ENCODE measurements around the gene COA8. TPM values are rescaled to one million over a fixed set of nuclear protein-coding genes. Genes with fewer than 3 reads are reported as not detected.
"Not testable (repeated sequence)": the region's sequence is repeated elsewhere in the genome, so short reads cannot be mapped to it uniquely, and the experiment has no call there.

Gene COA8
- polyA plus RNA-seq, 1 donor from 2014 or later = 169 TPM

DNA sequence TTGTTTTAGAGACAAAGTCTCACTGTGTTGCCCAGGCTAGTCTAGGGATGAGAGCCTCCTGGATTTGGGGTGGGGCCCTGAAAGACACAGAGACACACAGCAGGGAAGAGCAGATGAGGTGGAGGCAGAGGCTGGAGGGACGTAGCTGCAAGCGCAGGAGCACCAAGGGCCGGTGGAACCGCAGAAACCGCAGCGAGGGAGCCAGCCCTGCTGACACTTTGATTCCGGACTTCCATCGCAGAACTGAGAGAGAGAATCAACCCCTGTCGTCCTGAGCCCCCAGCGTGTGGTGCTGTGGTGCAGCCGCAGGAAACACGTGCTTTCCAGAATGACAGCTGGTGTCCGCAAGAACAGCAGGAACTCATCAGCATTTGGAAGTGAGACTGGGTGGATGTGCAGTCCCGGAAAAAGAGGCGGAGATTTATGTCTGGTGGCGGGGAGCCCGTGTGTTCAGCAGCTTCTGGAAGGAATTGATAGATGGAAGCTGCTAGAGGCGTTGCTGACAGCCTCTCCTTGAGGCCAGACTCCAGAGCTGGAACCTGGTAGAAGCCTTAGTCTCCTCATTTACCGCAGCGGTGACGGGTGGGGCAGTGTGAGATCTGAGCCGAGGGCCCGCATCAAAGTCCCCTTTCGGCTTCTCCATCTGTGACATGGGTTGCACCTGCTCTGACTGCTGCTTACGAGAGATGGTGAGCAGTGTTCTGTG, 44.4 kb downstream of the COA8 start:
- Histone ChIP-seq H3K9ac (ENCODE audit: low read length) (no peak overlapping the region), H3K4me3 (ENCODE audit: low read length) (peak overlapping the region; percentile 10), H3K36me3 (ENCODE audit: insufficient read depth, low read length) (no peaks in the 10 kb centered on the region), H3F3A (ENCODE audit: insufficient read depth, low read length, poor library complexity, severe bottlenecking) (no peaks in the 10 kb centered on the region), H3K4me2 (ENCODE audit: low read length) (no peak overlapping the region), H3K27me3 (ENCODE audit: insufficient read depth, low read depth, low read length) (no peaks in the 10 kb centered on the region), H3K27ac (ENCODE audit: low read length) (no peak overlapping the region), H2AFZ (ENCODE audit: low read depth, low read length) (no peak overlapping the region), H3K9me2 (ENCODE audit: insufficient read depth, low read length) (no peaks in the 10 kb centered on the region), H3K9me3 (ENCODE audit: low read length) (no peaks in the 10 kb centered on the region), H4K20me1 (ENCODE audit: insufficient read depth) (no peaks in the 10 kb centered on the region), H3K79me2 (replicated peaks; ENCODE audit: insufficient read depth, low read length) (no peaks in the 10 kb centered on the region)
- peak; percentile 12 for TF ChIP-seq SMC3 (conservative IDR thresholded peaks at IDR 0.05; ENCODE audit: poor library complexity)
- TF ChIP-seq, protein P1, sequence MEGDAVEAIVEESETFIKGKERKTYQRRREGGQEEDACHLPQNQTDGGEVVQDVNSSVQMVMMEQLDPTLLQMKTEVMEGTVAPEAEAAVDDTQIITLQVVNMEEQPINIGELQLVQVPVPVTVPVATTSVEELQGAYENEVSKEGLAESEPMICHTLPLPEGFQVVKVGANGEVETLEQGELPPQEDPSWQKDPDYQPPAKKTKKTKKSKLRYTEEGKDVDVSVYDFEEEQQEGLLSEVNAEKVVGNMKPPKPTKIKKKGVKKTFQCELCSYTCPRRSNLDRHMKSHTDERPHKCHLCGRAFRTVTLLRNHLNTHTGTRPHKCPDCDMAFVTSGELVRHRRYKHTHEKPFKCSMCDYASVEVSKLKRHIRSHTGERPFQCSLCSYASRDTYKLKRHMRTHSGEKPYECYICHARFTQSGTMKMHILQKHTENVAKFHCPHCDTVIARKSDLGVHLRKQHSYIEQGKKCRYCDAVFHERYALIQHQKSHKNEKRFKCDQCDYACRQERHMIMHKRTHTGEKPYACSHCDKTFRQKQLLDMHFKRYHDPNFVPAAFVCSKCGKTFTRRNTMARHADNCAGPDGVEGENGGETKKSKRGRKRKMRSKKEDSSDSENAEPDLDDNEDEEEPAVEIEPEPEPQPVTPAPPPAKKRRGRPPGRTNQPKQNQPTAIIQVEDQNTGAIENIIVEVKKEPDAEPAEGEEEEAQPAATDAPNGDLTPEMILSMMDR (IDR thresholded peaks at IDR 0.05; ENCODE audit: poor library complexity, severe bottlenecking) = peak; percentile 41
- TF ChIP-seq MXI1 (conservative IDR thresholded peaks at IDR 0.05; ENCODE audit: poor library complexity, severe bottlenecking) = peak; percentile 26
- TF ChIP-seq, protein P2, sequence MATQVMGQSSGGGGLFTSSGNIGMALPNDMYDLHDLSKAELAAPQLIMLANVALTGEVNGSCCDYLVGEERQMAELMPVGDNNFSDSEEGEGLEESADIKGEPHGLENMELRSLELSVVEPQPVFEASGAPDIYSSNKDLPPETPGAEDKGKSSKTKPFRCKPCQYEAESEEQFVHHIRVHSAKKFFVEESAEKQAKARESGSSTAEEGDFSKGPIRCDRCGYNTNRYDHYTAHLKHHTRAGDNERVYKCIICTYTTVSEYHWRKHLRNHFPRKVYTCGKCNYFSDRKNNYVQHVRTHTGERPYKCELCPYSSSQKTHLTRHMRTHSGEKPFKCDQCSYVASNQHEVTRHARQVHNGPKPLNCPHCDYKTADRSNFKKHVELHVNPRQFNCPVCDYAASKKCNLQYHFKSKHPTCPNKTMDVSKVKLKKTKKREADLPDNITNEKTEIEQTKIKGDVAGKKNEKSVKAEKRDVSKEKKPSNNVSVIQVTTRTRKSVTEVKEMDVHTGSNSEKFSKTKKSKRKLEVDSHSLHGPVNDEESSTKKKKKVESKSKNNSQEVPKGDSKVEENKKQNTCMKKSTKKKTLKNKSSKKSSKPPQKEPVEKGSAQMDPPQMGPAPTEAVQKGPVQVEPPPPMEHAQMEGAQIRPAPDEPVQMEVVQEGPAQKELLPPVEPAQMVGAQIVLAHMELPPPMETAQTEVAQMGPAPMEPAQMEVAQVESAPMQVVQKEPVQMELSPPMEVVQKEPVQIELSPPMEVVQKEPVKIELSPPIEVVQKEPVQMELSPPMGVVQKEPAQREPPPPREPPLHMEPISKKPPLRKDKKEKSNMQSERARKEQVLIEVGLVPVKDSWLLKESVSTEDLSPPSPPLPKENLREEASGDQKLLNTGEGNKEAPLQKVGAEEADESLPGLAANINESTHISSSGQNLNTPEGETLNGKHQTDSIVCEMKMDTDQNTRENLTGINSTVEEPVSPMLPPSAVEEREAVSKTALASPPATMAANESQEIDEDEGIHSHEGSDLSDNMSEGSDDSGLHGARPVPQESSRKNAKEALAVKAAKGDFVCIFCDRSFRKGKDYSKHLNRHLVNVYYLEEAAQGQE (IDR thresholded peaks at IDR 0.05; ENCODE audit: borderline replicate concordance) = no peak
- TF ChIP-seq RAD21 (conservative IDR thresholded peaks at IDR 0.05) = peak; percentile 11
- TF ChIP-seq EZH2 (IDR thresholded peaks at IDR 0.05; ENCODE audit: borderline replicate concordance, insufficient read depth, low read length, poor library complexity, severe bottlenecking) = no peak
- TF ChIP-seq POLR2AphosphoS5 (IDR thresholded peaks at IDR 0.05) = no peak
- TF ChIP-seq EP300 (conservative IDR thresholded peaks at IDR 0.05; ENCODE audit: poor library complexity, severe bottlenecking) = no peak
- no peak for TF ChIP-seq TAF1 (IDR thresholded peaks at IDR 0.05; ENCODE audit: low read depth)

DNA sequence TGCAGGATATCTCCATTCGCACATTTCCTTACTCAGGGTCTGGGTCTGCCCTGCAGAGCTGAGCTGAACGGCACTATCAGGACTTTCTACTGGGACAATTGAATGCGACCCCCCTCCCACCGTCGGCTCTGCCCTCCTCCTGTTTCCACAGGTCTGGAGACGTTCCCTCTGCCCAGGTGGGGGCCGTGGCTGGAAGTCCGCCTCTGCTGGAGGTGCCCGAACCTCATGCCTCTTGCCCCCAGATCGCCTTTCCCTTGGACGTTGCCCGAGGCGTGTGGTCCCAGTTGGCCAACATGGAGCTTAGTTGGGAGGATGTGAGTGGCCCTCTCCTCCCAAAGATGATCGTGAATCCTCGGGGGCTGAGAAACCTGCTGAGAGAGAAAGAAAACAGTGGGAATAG, 45.1 kb downstream of the COA8 start:
- Histone ChIP-seq H3K9ac (ENCODE audit: low read length) (no peak overlapping the region), H3K27ac (ENCODE audit: low read length) (no peak overlapping the region), H3K79me2 (replicated peaks; ENCODE audit: insufficient read depth, low read length) (no peaks in the 10 kb centered on the region), H3K9me3 (ENCODE audit: low read length) (no peaks in the 10 kb centered on the region), H3F3A (ENCODE audit: insufficient read depth, low read length, poor library complexity, severe bottlenecking) (no peaks in the 10 kb centered on the region), H3K36me3 (ENCODE audit: insufficient read depth, low read length) (no peaks in the 10 kb centered on the region), H3K9me2 (ENCODE audit: insufficient read depth, low read length) (no peaks in the 10 kb centered on the region), H4K20me1 (ENCODE audit: insufficient read depth) (no peaks in the 10 kb centered on the region), H2AFZ (ENCODE audit: low read depth, low read length) (no peak overlapping the region), H3K4me2 (ENCODE audit: low read length) (no peak overlapping the region), H3K27me3 (ENCODE audit: insufficient read depth, low read depth, low read length) (no peaks in the 10 kb centered on the region), H3K4me3 (ENCODE audit: low read length) (no peak overlapping the region)
- TF ChIP-seq TAF1 (IDR thresholded peaks at IDR 0.05; ENCODE audit: low read depth) = no peak
- TF ChIP-seq SMC3 (conservative IDR thresholded peaks at IDR 0.05; ENCODE audit: poor library complexity) = no peak
- no peak for TF ChIP-seq MXI1 (conservative IDR thresholded peaks at IDR 0.05; ENCODE audit: poor library complexity, severe bottlenecking)
- TF ChIP-seq EZH2 (IDR thresholded peaks at IDR 0.05; ENCODE audit: borderline replicate concordance, insufficient read depth, low read length, poor library complexity, severe bottlenecking) = no peak
- TF ChIP-seq, protein P2 (IDR thresholded peaks at IDR 0.05; ENCODE audit: borderline replicate concordance) = no peak
- TF ChIP-seq, protein P1 (IDR thresholded peaks at IDR 0.05; ENCODE audit: poor library complexity, severe bottlenecking) = no peak
- TF ChIP-seq POLR2AphosphoS5 (IDR thresholded peaks at IDR 0.05) = no peak
- no peak for TF ChIP-seq EP300 (conservative IDR thresholded peaks at IDR 0.05; ENCODE audit: poor library complexity, severe bottlenecking)
- no peak for TF ChIP-seq RAD21 (conservative IDR thresholded peaks at IDR 0.05)

DNA sequence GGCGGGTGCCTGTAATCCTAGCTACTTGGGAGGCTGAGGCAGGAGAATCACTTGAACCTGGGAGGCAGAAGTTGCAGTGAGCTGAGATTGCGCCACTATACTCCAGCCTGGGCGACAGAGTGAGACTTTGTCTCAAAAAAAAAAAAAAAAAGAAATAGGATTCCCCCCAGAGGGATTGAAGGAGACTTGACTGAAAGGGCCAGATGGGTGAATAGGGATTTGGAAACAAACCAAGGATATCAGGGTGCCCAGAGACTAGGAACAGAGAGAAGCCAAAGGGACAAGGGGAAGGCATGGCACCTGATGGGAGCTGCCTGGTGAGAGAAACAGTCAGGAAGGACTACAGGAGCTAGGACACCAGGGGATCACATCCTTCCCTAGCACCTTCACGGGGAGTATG, 46.3 kb downstream of the COA8 start:
- H2AFZ ChIP-seq (ENCODE audit: low read depth, low read length); H4K20me1 ChIP-seq (ENCODE audit: insufficient read depth); H3F3A ChIP-seq (ENCODE audit: insufficient read depth, low read length, poor library complexity, severe bottlenecking); H3K79me2 ChIP-seq (replicated peaks; ENCODE audit: insufficient read depth, low read length); H3K36me3 ChIP-seq (ENCODE audit: insufficient read depth, low read length); H3K9me3 ChIP-seq (ENCODE audit: low read length); H3K27ac ChIP-seq (ENCODE audit: low read length); H3K9me2 ChIP-seq (ENCODE audit: insufficient read depth, low read length); H3K9ac ChIP-seq (ENCODE audit: low read length); H3K4me3 ChIP-seq (ENCODE audit: low read length); H3K27me3 ChIP-seq (ENCODE audit: insufficient read depth, low read depth, low read length); H3K4me2 ChIP-seq (ENCODE audit: low read length): not testable (repeated sequence)
